UCSD-AML1 (cell line): ENCODE measurements around the gene SLC35B2.

Experiments
- DNase-seq: peaks from one replicate; lab custom pipeline; 2025; ENCODE audit not compliant: unreplicated experiment; lab: John Stamatoyannopoulos, UW

The SLC35B2 gene

GRCh38 chr6:44254191-44255104, 2.9 kb downstream of the SLC35B2 start:
- no peak for DNase-seq

DNA sequence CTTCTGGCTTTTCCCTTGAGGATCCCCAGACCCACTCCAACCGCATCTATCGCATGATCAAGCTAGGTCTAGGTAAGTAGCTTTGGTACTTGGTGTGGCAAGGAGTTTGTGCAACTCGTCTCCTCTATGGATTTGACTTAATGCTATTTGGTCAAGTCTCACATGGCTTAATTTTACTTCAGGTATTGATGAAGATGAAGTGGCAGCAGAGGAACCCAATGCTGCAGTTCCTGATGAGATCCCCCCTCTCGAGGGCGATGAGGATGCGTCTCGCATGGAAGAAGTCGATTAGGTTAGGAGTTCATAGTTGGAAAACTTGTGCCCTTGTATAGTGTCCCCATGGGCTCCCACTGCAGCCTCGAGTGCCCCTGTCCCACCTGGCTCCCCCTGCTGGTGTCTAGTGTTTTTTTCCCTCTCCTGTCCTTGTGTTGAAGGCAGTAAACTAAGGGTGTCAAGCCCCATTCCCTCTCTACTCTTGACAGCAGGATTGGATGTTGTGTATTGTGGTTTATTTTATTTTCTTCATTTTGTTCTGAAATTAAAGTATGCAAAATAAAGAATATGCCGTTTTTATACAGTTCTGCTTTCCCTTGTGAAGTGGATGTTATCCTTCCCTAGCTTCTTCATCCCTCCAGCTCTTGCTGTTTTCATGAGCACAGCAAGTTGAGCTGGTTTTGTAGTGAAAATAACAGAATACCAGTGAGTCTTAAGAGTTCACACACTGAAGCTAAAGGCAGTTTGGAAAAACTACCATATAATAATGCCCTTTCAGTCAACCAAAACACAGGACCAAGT, 3.8 kb downstream of the SLC35B2 start:
- peak; percentile 45 for DNase-seq

- no peak for DNase-seq
Observed at GRCh38 chr6:44251576-44252524, 5.5 kb downstream of the SLC35B2 start.

DNA sequence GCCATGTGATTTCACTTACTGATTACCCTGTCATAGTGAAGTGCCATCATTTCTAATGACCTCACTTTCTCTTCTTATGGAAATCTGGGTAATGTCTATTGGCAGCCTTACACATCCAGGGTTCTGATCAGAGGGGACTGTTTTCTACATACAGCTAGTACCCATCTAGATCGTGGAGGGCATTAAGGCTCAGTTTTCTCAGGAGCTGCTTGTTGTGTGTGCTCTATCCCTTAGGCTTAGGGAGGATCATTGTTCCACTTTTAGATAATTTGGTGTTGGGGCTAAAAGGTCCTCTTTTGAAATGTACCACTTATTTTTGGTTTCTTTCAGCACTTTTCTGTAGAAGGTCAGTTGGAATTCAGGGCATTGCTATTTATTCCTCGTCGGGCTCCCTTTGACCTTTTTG, 6.6 kb downstream of the SLC35B2 start:
- no peak for DNase-seq

DNA sequence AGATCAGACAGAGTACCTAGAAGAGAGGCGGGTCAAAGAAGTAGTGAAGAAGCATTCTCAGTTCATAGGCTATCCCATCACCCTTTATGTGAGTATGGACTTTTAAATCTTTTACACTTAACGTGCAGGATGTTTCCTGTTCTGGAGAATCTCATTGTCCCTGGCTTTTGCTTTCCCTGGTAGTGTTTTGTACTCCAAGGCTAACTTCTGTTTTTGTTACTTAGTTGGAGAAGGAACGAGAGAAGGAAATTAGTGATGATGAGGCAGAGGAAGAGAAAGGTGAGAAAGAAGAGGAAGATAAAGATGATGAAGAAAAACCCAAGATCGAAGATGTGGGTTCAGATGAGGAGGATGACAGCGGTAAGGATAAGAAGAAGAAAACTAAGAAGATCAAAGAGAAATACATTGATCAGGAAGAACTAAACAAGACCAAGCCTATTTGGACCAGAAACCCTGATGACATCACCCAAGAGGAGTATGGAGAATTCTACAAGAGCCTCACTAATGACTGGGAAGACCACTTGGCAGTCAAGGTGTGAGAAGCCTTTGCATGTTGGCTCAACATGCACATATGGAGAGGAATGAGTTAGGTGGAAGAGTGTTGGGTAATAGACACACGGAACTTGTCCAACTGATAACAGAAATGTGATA, 7.1 kb downstream of the SLC35B2 start:
- no peak for DNase-seq

GRCh38 chr6:44249082-44249748, 8.1 kb downstream of the SLC35B2 start:
- DNase-seq = no peak

- DNase-seq = no peak
Observed at GRCh38 chr6:44248579-44248978, 8.7 kb downstream of the SLC35B2 start.

DNA sequence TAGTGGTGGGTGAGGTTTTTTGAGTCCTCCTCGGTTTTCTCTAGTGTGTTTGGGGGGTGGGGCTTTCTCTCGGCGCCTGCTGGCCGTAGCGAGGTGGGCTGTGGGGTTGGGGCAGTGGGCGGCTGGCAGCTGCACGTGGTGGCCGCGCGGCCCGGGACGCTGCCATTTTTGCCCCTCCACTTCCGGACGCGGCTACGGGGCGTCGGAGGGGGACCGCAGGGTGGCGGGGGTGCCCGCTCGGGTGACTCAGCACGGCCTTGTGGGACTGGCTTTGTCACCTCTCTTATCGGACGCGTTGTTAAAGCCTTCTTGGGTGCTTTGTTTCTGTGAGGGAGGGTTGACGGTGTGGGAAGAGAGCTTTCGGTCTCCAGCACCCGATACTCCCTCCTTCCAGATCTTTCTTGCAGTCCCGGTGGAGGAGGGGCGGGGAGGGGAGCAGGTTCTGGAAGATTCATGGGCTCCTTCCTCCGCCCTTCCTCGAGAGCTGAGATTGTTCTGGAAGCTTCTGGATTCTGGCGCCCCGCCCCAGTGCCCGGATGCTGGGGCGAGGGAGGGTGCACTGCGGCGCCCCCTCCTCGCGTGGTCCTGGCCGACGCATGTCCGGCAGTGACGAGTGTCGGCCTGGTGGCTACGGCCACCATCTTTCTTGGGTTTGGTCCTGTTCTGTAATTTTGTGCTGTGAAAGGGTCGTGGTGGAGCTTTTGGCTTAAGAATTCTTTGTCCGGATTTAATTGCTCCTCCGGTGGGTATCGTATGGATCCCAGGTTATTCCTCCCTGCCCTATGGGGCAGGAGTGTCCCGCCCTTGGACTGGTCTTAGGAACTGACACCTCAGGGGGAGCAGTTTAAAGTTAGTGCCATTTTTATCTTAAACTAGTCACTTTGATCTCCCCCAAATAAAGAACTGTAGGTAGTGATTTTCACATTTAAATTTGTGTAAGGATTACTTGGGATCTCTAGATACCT, 9.7 kb downstream of the SLC35B2 start:
- DNase-seq = peak; percentile 82

DNA sequence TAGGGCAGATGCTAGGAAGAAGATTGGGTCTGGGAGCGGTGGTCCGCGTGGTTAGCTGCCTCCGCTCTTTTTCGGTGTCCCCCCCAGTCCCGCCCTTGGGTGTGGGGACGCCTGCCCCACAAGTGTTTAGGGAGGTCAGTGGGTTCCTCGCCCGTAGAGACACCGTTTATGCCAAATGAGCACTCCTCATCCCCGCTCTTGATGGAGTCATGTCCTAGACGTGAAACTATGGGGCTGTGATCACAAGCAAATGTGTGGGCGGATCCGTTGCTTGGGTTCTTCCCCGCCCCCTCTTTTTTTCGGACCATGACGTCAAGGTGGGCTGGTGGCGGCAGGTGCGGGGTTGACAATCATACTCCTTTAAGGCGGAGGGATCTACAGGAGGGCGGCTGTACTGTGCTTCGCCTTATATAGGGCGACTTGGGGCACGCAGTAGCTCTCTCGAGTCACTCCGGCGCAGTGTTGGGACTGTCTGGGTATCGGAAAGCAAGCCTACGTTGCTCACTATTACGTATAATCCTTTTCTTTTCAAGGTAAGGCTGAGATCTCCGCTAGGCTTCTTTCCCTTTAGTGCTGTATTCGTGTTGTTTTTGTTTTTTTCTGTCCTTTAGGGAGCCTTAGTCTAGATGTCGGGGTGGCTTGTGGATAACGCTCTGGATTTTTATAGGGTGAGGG, 10.5 kb downstream of the SLC35B2 start, which contains the start of gene HSP90AB1:
HSP90AB1 (plus strand) TSS at position 439 of the 675 bp plus-strand sequence. CDS start 1,529 bp downstream, outside the sequence.
- peak; percentile 92 for DNase-seq

DNA sequence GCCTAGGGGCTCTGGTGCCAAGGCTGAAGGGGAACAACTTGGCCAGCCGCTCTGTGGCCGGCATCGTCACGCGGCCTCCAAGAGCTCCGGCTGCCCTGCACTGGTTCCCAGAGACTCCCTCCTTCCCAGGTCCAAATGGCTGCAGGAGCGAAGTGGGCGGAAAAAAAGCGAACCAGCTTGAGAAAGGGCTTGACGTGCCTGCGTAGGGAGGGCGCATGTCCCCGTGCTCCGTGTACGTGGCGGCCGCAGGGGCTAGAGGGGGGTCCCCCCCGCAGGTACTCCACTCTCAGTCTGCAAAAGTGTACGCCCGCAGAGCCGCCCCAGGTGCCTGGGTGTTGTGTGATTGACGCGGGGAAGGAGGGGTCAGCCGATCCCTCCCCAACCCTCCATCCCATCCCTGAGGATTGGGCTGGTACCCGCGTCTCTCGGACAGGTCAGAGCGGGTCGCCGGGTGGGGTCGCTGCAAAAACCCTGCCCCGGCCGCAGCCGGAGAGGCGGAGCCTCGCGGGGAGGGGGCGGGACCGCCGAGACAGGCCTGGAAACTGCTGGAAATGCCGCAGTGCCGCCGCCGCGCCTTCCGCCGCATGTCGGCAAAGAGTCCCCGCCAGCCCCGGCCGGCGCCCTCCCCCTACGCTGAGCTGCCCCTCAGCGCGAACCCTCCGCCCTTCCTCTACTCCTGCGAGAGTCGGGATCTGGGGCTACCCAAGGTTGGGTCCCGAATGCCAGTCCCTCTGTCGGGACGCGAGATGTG, 11.2 kb downstream of the SLC35B2 start:
- DNase-seq = peak; percentile 87

GRCh38 chr6:44245391-44245911, 11.9 kb downstream of the SLC35B2 start:
- no peak for DNase-seq

DNA sequence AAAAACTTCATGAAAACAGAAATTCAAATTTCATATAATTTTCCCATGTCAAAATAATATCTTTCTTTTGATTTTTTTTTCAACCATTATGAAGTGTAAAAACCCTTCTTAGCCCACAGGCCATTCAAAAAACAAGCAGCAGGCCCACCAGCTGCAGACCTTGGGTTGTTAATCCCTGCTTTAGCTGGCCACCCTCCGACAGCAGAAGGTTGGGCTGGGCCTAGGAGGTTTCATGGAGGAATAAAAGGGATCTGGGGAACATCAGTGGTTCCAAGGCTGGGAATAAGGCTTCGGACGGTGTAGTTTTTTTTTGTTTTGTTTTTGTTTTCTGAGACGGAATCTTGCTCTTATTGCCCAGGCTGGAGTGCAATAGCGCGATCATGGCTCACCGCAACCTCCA, 14.0 kb downstream of the SLC35B2 start:
- no peak for DNase-seq

- no peak for DNase-seq
Observed at GRCh38 chr6:44238687-44239350, 18.5 kb downstream of the SLC35B2 start.

DNA sequence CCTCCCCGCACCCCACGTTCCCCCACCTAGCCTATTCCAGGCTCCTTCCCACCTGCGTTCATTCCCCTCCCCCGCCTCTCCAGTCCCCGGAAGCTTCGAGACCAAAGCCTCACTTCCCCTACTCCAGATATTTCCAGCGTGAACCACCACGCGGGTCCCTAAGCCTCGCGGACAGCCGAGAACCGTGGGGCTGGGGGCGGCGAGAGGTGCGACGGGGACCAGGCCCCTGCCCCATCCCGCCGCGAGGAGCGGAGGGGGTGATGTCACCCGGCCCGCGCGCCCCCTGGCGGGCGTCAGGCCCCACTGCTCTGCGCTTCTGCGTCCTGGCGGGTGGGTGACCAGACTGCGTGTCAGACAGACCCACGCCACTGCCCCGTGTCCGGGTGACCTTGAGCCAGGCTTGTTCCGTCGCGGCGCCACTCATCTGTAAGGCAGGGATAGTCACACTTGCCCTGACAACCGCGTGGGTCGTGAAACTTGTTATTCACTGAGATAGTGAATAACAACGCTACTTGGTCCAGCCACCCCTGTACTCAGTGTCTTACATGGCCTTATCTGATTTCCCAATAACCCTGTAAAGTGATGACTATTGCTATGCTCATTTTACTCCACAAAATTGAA, 19.4 kb downstream of the SLC35B2 start:
- peak; percentile 79 for DNase-seq

DNA sequence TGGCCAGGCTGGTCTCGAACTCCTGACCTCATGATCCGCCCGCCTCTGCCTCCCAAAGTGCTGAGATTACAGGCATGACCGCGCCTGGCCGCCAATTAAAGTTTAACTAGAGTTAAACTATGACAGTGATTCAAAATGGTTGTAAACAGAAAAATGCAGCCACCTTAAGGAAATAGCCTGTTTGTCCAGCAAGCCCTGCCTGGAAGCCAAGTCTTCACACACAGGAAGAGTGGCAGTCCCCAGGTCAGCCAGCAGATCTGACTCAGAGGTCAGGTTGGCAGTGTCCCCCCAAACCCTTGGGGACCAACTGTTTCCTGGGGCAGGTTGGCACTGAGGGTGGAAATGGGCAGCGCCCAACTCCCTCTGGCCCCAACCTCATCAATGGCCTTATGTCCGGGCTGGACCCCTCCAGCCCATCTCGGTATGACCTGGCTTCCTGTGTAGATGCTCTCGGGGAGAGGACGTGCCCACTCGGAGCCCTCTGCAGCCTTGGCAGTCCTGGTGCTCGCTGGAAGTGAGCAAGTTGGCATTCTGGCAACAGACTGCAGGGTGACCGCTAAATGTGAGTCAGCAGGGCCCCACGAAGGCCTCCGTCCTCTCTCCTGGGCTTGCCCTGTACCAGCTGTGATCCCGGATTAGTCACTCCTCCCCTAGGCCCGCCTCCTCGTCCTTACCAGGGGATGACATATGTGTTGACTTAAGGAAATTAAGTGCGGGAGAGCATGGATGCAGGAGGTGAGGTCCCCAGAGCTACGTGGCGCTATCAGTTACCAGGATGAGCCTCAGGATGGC, 20.1 kb downstream of the SLC35B2 start:
- peak; percentile 80 for DNase-seq
